Neural progenitor cell (in vitro differentiated cells): ENCODE measurements around the gene MED20.

Experiments used
- EZH2 ChIP-seq: fragments of 200-600 bp; sonication (generic); IDR thresholded peaks from 2 replicates; pipeline ENCODE4 v1.6.1; 2017; ENCODE audit warnings: antibody characterized with exemption, mild to moderate bottlenecking, moderate library complexity
- EZH2phosphoT487 ChIP-seq: fragments of 200-600 bp; sonication (generic); IDR thresholded peaks from 2 replicates; pipeline ENCODE4 v1.6.1; 2017; ENCODE audit warnings: antibody characterized with exemption
- TF ChIP-seq, protein P1 (sequence below): fragments of 200-600 bp; sonication (generic); IDR thresholded peaks from 2 replicates; pipeline ENCODE4 v1.5.1; 2017; ENCODE audit warnings: antibody characterized with exemption, mild to moderate bottlenecking

DNA sequence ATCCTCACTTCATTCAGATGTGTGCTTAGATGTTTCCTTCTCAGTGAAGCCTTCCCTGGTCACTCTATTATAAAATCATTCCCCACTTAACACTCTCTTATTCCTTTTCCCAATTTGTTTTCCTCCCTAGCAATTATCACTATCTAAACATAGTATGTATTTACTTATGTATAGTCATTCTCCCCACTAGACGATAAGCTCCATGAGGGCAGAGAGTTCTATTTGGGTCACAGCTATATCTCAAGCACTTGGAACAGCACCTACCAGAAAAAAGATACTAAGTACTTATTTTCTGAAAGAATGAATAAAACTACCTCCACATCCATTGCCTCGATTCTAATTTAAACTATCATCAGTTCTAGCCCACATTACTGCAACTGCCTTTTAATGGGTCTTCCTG lies 62.2 kb downstream of the MED20 start:
- TF ChIP-seq, protein P1, sequence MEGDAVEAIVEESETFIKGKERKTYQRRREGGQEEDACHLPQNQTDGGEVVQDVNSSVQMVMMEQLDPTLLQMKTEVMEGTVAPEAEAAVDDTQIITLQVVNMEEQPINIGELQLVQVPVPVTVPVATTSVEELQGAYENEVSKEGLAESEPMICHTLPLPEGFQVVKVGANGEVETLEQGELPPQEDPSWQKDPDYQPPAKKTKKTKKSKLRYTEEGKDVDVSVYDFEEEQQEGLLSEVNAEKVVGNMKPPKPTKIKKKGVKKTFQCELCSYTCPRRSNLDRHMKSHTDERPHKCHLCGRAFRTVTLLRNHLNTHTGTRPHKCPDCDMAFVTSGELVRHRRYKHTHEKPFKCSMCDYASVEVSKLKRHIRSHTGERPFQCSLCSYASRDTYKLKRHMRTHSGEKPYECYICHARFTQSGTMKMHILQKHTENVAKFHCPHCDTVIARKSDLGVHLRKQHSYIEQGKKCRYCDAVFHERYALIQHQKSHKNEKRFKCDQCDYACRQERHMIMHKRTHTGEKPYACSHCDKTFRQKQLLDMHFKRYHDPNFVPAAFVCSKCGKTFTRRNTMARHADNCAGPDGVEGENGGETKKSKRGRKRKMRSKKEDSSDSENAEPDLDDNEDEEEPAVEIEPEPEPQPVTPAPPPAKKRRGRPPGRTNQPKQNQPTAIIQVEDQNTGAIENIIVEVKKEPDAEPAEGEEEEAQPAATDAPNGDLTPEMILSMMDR = no peak
- no peak for TF ChIP-seq EZH2phosphoT487
- TF ChIP-seq EZH2 = no peak
